GM19468 (cell line): Measurements from ENCODE around the gene NHS.
A peak's percentile ranks its signal among the peaks of the same experiment; 100 is the strongest.

Source experiments
- ATAC-seq: cut with Tn5 transposase; IDR thresholded peaks from one replicate; pipeline ENCODE4 v1.9.1; 2021; ENCODE audit warnings: mild to moderate bottlenecking, moderate library complexity, moderate number of reproducible peaks; ENCODE audit not compliant: unreplicated experiment; ENCODE audit errors: extremely low read depth

Gene NHS

GRCh38 chrX:17605676-17606075 is 230.7 kb downstream of the NHS start:
- no peak for ATAC-seq

- ATAC-seq, result no peak
Observed at GRCh38 chrX:17606231-17606630, 231.2 kb downstream of the NHS start.

- no peak for ATAC-seq
Observed at GRCh38 chrX:17608888-17609287, 233.9 kb downstream of the NHS start.

- ATAC-seq, result no peak
Observed at GRCh38 chrX:17610788-17611187, 235.8 kb downstream of the NHS start.

- peak; percentile 52 for ATAC-seq
Observed at GRCh38 chrX:17613979-17614588, 239.1 kb downstream of the NHS start.

- ATAC-seq, result no peak
Observed at GRCh38 chrX:17616936-17617335, 241.9 kb downstream of the NHS start.

GRCh38 chrX:17617806-17618205 is 242.8 kb downstream of the NHS start:
- ATAC-seq, result no peak

- ATAC-seq, result no peak
Observed at GRCh38 chrX:17621566-17622270, 246.7 kb downstream of the NHS start.

GRCh38 chrX:17622331-17622730 is 247.3 kb downstream of the NHS start:
- ATAC-seq, result no peak

- no peak for ATAC-seq
Observed at GRCh38 chrX:17623750-17624149, 248.8 kb downstream of the NHS start.

- ATAC-seq, result no peak
Observed at GRCh38 chrX:17627026-17627425, 252.0 kb downstream of the NHS start.

- no peak for ATAC-seq
Observed at GRCh38 chrX:17628976-17629375, 254.0 kb downstream of the NHS start.

- no peak for ATAC-seq
Observed at GRCh38 chrX:17629519-17629918, 254.5 kb downstream of the NHS start.

GRCh38 chrX:17631647-17632046 is 256.6 kb downstream of the NHS start:
- ATAC-seq, result no peak

GRCh38 chrX:17632942-17633341 is 257.9 kb downstream of the NHS start:
- no peak for ATAC-seq

GRCh38 chrX:17633546-17633945 is 258.5 kb downstream of the NHS start:
- no peak for ATAC-seq

GRCh38 chrX:17634542-17635207 is 259.7 kb downstream of the NHS start:
- no peak for ATAC-seq

GRCh38 chrX:17635231-17635630 is 260.2 kb downstream of the NHS start:
- no peak for ATAC-seq

- ATAC-seq, result no peak
Observed at GRCh38 chrX:17637235-17637634, 262.2 kb downstream of the NHS start.

- ATAC-seq, result no peak
Observed at GRCh38 chrX:17638731-17639130, 263.7 kb downstream of the NHS start.

- ATAC-seq, result no peak
Observed at GRCh38 chrX:17642891-17643290, 267.9 kb downstream of the NHS start.

GRCh38 chrX:17643528-17643927 is 268.5 kb downstream of the NHS start:
- no peak for ATAC-seq
